NCI-H524 treated with DMSO at 0.1 percent for 48 hours (cell line): ENCODE data around the gene DMKN.

Source experiments
- DNase-seq: peaks from one replicate; lab custom pipeline; 2025; lab: John Stamatoyannopoulos, UW

The DMKN gene

DNA sequence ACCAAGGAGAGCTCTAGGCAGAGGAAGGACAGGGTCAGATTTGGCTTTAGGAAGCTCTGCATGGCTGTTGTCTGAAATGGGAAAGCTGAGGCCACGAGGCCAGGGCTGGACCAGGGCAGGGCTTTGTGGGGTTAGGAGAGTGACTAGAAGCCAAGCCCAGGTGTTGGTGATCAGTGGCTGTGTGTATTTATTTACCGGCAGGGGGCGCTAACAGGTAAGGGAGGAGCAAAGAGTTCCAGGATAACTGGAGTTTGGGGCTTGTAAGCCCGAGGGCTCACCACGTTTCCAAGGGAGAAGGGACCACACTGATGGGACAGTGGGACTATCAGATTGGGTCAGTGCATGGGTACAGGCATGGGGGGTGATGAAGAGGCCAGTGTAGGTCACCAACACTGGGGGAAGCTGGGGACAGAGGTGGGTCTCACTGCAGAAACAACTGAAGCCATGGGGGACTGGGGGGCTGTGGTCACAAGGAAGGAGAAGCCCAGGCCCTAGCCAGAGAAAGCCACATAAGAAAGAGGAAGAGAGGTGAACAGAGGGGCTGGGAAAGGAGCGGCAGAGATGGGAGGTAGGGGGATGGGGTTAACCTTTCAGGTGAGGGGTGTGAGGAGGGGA, 35.8 kb upstream of the DMKN start:
- DNase-seq, result no peak

- DNase-seq, result no peak
Observed at GRCh38 chr19:35546532-35546931, 33.1 kb upstream of the DMKN start.

DNA sequence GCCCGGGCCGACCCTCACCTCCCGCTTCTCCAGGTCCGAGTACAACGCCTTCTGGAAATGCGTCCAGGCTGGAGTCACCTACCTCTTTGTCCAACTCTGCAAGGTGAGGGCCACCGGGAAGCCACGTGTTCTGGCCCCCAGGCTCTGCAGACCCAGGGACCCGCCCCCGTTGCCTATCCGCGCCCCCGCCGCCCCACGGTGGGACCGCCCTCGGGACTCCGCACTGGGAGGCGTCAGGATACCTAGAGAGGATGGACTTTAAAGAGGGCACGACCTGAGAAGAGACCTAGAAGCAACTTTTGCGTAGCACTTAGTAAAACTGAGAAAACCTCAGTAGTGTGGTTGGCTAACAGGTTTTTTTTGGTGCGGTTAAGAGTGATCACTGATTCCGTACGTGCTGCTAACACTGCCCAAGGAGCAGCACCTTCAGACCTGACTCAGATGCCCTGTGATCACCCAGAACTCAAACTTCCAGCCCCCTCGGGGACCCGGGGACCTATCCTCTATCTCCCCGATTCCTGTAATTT, 32.5 kb upstream of the DMKN start:
- DNase-seq, result no peak

DNA sequence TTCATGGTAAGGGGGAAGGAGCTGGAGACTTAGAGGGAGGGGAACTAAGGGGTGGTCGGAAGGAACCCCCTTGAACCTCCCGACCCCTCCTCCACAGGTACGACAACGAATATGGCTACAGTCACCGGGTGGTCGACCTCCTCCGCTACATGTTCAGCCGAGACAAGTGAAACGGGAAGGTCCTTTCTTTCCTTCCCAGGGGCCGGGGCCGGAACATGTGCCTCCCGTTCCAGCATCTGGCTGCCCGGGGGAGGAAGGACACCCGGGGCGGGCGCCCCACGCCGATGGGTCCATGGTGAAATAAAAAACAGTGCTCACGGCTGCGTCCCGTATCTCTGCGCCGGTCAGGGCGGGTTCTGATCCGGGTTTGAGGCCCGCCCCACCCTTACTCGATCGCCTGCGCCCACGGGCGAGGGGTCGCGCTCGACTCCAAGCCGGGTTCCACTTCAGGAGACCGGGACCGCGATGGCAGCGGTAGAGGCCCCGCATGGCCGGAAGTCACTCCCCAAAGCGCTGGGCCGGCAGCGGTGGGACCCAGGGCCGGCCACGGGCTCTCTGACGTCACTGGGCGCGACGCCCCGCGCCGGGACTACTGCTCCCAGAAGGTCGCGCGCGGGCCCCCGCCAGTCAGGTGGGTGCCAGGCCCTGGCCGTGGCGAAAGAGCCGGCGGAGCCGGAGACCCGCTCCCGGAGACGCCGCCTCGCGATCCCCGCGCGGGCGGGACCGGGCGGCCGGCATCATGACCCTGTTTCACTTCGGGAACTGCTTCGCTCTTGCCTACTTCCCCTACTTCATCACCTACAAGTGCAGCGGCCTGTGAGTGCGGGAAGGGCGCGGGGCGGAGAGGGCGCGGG, 31.8 kb upstream of the DMKN start, which contains the start of gene TMEM147:
Gene TMEM147 (plus strand): TSS at position 626 of the 854 bp plus-strand sequence. CDS start 114 bp downstream, at position 740.
- peak; percentile 42 for DNase-seq

GRCh38 chr19:35544110-35544802, 30.8 kb upstream of the DMKN start:
- no peak for DNase-seq

DNA sequence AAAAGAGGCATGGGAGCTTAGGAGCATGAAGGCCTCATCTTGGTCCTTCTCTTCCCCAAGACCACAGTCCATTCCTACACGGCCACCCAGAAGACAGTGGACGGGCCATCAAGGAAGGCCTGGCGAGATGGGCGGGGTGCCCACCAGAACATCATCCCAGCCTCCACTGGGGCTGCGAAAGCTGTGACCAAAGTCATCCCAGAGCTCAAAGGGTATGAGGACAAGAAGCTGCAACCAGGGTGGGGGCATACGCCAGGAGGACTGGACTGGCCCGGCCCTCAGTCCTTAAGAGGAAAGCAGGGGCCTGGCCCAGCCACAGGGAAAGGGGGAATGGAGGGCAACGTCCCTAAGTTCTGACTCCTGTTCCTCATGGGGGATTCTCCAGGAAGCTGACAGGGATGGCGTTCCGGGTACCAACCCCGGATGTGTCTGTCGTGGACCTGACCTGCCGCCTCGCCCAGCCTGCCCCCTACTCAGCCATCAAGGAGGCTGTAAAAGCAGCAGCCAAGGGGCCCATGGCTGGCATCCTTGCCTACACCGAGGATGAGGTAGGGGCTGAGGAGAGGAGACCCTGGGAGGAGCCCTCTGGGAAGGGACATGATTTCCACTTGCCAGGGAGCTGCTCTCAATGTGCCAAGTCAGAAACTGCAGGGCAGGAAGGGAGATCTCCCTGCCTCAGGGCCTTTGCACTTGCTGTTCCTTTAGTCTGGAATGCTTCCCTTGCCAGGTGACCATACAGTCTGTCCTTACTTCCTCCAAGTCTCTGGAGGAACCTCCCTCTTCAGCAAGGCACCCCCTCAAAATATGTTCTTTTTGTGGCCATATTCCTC, 30.0 kb upstream of the DMKN start:
- no peak for DNase-seq

DNA sequence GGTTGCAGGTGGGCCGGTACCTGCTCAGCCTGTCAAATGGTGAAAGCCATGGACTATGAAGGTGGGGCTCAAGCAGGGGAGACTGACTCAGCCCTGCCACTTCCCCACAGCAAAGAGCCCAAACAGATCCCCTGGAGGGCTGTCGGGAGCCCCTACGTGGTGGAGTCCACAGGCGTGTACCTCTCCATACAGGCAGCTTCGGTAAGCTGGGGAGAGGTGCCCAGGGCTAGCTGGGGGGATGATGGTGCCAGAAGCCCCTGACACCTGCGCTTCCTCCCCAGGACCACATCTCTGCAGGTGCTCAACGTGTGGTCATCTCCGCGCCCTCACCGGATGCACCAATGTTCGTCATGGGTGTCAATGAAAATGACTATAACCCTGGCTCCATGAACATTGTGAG, 28.8 kb upstream of the DMKN start:
- no peak for DNase-seq

DNA sequence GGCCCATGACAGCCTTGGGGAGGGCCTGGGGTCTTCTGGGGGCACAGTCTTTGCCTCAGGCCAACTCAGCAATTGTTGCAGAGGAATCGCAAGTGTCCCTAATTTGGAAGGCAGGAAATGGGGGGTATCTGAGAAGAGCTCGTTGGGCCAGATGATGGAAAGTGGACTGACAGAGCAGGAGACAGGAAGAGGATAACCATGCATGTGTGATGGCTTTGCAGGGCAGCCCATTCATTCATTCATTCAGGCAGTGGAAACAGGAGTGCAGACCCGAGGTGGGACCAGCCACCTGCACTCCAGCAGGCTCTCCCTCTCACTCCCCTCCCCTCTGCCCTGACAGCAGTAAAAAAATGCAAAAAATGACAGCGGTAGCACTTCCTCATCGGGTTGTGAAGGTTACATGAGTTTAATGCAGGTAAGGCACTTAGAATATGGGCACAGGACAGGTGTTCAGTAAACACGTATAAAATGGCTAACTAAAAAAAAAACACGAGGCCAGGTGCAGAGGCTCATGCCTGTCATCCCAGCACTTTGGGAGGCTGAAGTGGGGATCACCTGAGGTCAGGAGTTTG, 27.0 kb upstream of the DMKN start:
- no peak for DNase-seq

GRCh38 chr19:35539850-35540249, 26.4 kb upstream of the DMKN start:
- no peak for DNase-seq

- no peak for DNase-seq
Observed at GRCh38 chr19:35539314-35539713, 25.9 kb upstream of the DMKN start.

GRCh38 chr19:35534803-35535480, 21.5 kb upstream of the DMKN start:
- no peak for DNase-seq

GRCh38 chr19:35533822-35534392, 20.5 kb upstream of the DMKN start:
- DNase-seq, result no peak

GRCh38 chr19:35533201-35533821, 19.9 kb upstream of the DMKN start, which contains the start of gene GAPDHS:
GAPDHS (plus strand) TSS chr19:35533456; CDS start chr19:35533528, 72 bp downstream.
- no peak for DNase-seq

GRCh38 chr19:35531291-35531690, 17.8 kb upstream of the DMKN start:
- no peak for DNase-seq

DNA sequence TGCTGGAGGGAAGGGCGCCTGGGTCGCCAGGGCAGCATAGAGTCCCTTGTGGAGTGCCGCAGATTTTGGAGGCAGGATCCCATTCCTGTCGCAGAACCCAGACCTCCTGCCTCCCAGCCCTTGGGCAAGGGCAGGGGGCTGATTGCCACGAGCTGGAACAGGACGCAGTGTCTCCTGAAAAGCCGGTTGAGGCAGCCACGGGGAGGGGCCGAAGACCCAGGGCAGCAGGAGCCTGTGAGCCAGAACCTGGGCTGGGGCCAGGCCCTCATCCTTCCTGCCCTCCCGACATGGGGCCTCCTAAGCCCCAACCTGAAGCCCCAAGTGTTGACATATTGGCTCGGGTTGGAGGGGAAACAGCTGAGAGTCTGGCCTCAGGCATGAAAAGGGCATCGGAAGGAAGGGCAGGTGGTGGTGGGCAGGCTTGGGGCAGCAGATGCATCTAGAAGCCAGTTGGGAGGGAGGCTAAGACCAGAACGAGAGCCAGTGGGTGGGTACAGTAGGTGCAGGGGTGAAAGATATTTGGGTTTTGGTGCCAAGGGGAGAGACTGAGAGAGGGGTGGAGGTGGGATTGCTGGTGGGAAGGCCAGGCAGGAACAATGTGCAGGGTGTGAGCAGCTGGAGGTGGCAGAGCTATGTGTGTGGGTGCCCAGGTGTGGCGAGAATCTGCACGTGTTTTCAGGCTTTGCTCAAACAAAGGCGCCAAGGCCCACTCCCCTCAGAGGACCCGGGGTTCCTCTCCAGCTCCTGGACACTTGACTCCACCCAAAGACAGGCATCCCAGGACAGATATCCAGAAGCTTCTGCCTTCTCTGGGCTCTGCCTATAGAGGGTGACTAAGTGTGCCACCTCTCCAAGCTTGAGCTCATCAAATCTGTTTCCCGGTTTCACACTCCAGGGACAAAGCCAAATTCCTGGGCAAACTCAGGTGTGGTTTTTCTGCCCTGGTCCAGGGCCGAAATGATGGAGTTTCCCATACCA, 16.1 kb upstream of the DMKN start:
- DNase-seq, result no peak

DNA sequence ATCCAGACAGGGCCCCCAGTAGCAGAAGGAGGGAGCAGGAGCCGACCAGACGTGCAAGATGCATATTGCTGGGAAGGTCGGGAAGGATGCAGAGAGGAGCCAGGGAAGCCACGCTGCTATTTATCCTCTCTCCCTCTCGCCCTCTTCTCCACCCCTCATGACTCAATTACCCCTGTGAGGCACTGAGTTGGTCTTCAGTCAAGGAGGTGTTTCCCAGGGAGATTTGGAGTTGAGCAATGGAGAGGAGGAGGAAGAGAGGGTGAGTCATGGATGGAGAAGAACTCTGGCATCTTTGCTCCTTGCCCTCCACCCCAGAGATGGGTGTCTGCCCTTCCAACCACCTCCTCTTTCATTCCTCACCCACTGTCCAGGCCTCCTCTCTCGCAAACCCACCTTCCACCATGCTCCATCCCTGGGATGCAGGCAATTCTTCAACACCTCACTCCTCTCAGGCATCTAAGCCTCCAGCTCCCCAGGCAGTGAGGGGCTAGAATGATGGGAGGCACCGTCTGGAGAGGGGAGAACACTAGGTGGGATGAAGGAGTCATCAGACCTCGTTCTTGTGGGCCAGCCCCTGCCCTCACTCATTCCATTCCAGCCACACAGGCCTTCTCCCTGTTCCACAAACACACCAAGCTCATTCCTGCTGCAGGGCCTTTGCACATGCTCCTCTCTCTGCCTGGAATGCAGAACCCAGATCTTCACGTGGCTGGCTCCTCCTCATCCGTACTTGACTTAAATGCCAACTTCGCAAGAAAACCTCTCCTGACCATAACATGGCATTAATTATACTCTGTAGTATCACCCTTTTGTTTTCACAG, 15.0 kb upstream of the DMKN start, which contains the start of gene SBSN:
Gene SBSN (minus strand): TSS at position 94 of the 821 bp plus-strand sequence. CDS start 30 bp downstream, at position 64.
- DNase-seq, result no peak

- DNase-seq, result no peak
Observed at GRCh38 chr19:35525873-35526272, 12.4 kb upstream of the DMKN start.
